A673 (cell line): ENCODE data around the gene LDHD. TPM values are rescaled to one million over a fixed set of nuclear protein-coding genes. Genes with fewer than 3 reads are reported as not detected.

Experiments
- BruUV-seq: library from RNA; stranded (reverse); fragments of 400-500 nt; replicated peaks from 2 replicates; lab custom pipeline; 2021; lab: Mats Ljungman, UMichigan
- CTCF ChIA-PET: fragments of 300-600 bp; sonication (Branson Sonifier 250); formaldehyde crosslinking; loops from one replicate; lab custom pipeline; 2022; ENCODE audit warnings: antibody characterized with exemption; lab: Charles Lee
- POLR2A ChIA-PET: fragments of 300-600 bp; sonication (Branson Sonifier 250); formaldehyde crosslinking; loops from one replicate; lab custom pipeline; 2022; ENCODE audit warnings: antibody characterized with exemption; ENCODE audit not compliant: low non-redundant PET; lab: Charles Lee
- DNase-seq: peaks from one replicate; pipeline ENCODE4 v3.0.0-alpha.2; 2015; ENCODE audit warnings: low spot score
- H3K27ac ChIP-seq: fragments of 200-600 bp; sonication (generic); 2 replicates; pipeline ENCODE4 v1.5.1; 2016; ENCODE audit warnings: mixed run types, low read depth, mild to moderate bottlenecking, mixed read lengths, antibody characterized with exemption, low read length; ENCODE audit not compliant: poor library complexity, severe bottlenecking
- H3K27me3 ChIP-seq: fragments of 200-600 bp; sonication (generic); replicated peaks from 2 replicates; pipeline ENCODE4 v1.6.1; 2017; ENCODE audit warnings: mixed run types, low read depth, mild to moderate bottlenecking, mixed read lengths, antibody characterized with exemption, low read length; ENCODE audit not compliant: insufficient read depth, poor library complexity
- H3K36me3 ChIP-seq: fragments of 200-600 bp; sonication (generic); 2 replicates; pipeline ENCODE4 v1.6.1; 2016; ENCODE audit warnings: mixed run types, mild to moderate bottlenecking, mixed read lengths, antibody characterized with exemption, low read length; ENCODE audit not compliant: insufficient read depth, poor library complexity, severe bottlenecking
- H3K4me1 ChIP-seq: fragments of 200-600 bp; sonication (generic); 2 replicates; pipeline ENCODE4 v1.6.1; 2017; ENCODE audit warnings: mixed run types, mild to moderate bottlenecking, mixed read lengths, antibody characterized with exemption, low read length; ENCODE audit not compliant: insufficient read depth, poor library complexity, severe bottlenecking
- H3K4me3 ChIP-seq: fragments of 200-600 bp; sonication (generic); 2 replicates; pipeline ENCODE4 v1.5.1; 2016; ENCODE audit warnings: low read depth, mixed run types, mild to moderate bottlenecking, mixed read lengths, low read length; ENCODE audit not compliant: poor library complexity, severe bottlenecking
- H3K9me3 ChIP-seq: fragments of 200-600 bp; sonication (generic); 2 replicates; pipeline ENCODE4 v1.6.1; 2016; ENCODE audit warnings: mixed run types, low read depth, mild to moderate bottlenecking, mixed read lengths, antibody characterized with exemption, low read length; ENCODE audit not compliant: poor library complexity, severe bottlenecking
- EZH2 ChIP-seq: fragments of 200-600 bp; sonication (generic); IDR thresholded peaks from 2 replicates; pipeline ENCODE4 v1.6.1; 2017; ENCODE audit warnings: borderline replicate concordance, low read depth, mild to moderate bottlenecking, mixed read lengths, antibody characterized with exemption, low read length; ENCODE audit not compliant: poor library complexity, severe bottlenecking
- intact Hi-C: fragments of 100-400 bp; cut with micrococcal nuclease; formaldehyde crosslinking; loops from one replicate; pipeline ENCODE4 v1.10.0; 2022; ENCODE audit not compliant: unreplicated experiment
- total RNA-seq: library from RNA; stranded (reverse); gene quantifications from 2 replicates; pipeline ENCODE4 v1.2.3, GENCODE V29; 2021
- TF ChIP-seq, protein P1 (sequence below): fragments of 300-800, 200-600 bp; sonication (generic); conservative IDR thresholded peaks from 2 replicates; pipeline ENCODE4 v1.5.1; 2017; ENCODE audit warnings: low read depth, mild to moderate bottlenecking, antibody characterized with exemption, low read length, moderate library complexity, mixed read lengths

Gene LDHD
- total RNA-seq, 1 experiment from 2014 or later: not detected

DNA sequence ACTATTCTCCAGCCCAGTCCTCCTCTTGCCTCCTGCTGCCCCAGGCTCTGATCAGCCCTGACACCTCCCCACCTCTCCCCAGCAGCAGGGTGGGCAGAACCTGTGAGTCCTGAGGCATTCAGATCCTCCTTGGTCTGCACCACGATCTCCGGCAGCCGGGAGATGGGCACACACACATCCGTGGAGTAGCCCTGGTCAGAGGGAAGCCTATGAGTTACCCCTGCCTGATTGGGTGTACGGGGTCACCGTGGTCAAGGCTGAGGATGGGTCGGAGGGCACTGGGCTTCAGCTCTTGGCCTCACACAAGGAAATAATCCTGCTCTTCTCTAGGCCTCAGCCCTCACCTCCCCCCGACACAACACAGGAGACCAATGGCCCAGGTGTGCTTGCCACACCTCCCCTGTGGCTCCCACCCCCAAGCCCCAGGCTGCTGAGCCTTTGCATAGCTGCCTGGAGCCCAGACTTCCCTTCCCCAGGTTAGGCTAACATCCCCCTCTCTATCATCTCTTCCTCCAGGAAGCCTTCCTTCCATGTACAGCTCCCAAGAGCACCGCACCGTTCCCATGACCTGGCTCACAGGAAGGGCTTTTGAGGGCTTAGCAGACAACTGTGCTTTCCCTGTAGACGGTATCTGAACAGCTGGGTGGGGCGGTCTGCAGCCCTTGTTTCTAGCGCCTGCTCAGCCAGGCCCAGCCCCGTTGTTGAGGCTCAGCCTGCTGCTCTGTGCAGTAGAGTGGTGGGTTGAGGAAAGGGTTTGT is 3.7 kb downstream of the LDHD start:
- intact Hi-C loops: loop anchor here (5.0 to 10.0 kb wide), 2 partner anchors 248 to 301 kb away; no protein-coding TSS in a partner anchor
- H3K27ac ChIP-seq: no peak overlapping the region
- peaks cover 36% of the 10 kb centered on the region for H3K4me1 ChIP-seq
- no peak overlapping the region for H3K4me3 ChIP-seq
- no peaks in the 10 kb centered on the region for H3K36me3 ChIP-seq
- no peak for DNase-seq
- no TSS peak for BruUV-seq
- CTCF ChIA-PET: no interaction called here
- no peaks in the 10 kb centered on the region for H3K9me3 ChIP-seq
- TF ChIP-seq, protein P1, sequence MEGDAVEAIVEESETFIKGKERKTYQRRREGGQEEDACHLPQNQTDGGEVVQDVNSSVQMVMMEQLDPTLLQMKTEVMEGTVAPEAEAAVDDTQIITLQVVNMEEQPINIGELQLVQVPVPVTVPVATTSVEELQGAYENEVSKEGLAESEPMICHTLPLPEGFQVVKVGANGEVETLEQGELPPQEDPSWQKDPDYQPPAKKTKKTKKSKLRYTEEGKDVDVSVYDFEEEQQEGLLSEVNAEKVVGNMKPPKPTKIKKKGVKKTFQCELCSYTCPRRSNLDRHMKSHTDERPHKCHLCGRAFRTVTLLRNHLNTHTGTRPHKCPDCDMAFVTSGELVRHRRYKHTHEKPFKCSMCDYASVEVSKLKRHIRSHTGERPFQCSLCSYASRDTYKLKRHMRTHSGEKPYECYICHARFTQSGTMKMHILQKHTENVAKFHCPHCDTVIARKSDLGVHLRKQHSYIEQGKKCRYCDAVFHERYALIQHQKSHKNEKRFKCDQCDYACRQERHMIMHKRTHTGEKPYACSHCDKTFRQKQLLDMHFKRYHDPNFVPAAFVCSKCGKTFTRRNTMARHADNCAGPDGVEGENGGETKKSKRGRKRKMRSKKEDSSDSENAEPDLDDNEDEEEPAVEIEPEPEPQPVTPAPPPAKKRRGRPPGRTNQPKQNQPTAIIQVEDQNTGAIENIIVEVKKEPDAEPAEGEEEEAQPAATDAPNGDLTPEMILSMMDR: no peak
- no peak for TF ChIP-seq EZH2
- POLR2A ChIA-PET: no interaction called here
- H3K27me3 ChIP-seq: no peaks in the 10 kb centered on the region

DNA sequence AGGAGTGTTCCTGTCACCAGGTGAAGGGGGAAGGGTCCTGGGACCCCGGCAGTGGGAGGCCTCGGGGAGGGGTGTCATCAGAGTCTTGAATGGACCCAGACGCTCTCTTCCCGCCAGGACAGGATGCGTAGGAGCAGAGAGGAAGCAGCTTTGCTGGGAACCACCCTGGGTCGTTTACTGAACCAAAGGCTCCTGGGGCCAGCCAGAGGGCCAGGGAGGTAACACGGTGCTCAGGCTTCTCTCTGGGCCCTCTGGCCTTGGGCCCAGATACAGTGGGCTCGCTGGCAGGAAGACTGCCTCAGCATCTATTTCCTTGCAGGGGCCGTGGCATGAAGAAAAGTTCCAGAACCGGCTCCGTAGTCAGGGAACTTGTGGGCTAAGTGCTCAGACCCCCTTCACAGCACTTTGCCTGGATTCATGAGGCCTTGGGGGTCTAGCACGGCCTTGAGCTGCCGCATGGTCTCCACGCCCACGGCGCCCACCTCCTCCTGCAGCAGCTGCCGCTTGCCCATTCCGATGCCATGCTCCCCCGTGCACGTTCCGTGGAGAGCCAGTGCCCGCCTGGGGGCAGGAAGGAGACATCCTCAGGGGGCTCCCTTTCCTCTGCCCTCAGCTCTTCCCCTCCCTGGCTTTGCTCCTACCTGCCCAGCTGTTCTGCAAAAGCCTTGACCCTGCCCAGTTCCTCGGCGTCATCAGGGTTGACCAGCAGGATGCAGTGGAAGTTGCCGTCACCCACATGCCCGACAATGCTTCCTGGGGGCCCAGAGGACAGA is 4.4 kb downstream of the LDHD start:
- Histone ChIP-seq H3K9me3 (no peaks in the 10 kb centered on the region), H3K27me3 (no peaks in the 10 kb centered on the region), H3K4me3 (no peak overlapping the region), H3K36me3 (no peaks in the 10 kb centered on the region), H3K27ac (no peak overlapping the region), H3K4me1 (peaks cover 43% of the 10 kb centered on the region)
- TF ChIP-seq, protein P1: no peak
- no peak for TF ChIP-seq EZH2
- POLR2A ChIA-PET: no interaction called here
- intact Hi-C loops: loop anchor here (1.0 to 10.0 kb wide), 4 partner anchors 114 to 403 kb away; no protein-coding TSS in a partner anchor
- BruUV-seq: no TSS peak
- CTCF ChIA-PET: interaction anchor here (1.1 to 2.3 kb wide), 4 partner anchors 101 to 251 kb away, joined by 3 to 34 read pairs (median 6); partner anchors contain the start of gene ZNRF1
- DNase-seq: no peak

DNA sequence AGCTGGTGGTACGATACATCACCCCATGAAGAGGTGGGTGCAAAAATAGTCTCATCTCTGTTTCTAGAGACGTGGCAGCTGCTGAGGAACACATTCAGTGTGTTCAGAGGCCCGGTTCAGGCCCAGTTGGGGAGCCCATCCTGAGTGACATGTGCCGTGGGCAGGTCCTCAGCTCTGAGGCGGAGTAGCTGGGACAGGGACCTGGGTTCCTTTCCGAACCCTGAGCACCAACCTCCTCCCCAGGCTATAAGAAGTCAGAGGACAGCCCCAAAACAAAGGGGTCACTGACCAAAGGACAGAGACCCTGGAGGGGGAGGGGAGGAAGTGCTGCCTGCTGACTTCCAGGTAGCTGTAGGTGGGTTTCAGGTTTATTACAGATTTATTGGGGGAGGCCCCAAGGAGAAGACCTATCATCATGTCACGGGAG is 5.1 kb downstream of the LDHD start:
- H3K9me3 ChIP-seq: no peaks in the 10 kb centered on the region
- TF ChIP-seq, protein P1: no peak
- no peak overlapping the region for H3K27ac ChIP-seq
- DNase-seq: no peak
- no peaks in the 10 kb centered on the region for H3K36me3 ChIP-seq
- H3K4me1 ChIP-seq: peaks cover 44% of the 10 kb centered on the region
- intact Hi-C loops: loop anchor here (1.0 to 10.0 kb wide), 4 partner anchors 113 to 403 kb away; no protein-coding TSS in a partner anchor
- H3K4me3 ChIP-seq: no peak overlapping the region
- ChIA-PET POLR2A (no interaction called here), CTCF (interaction anchor here (0.7 to 2.3 kb wide), 9 partner anchors 16 to 403 kb away, joined by 3 to 34 read pairs (median 4); partner anchors contain the start of gene ZNRF1)
- H3K27me3 ChIP-seq: no peaks in the 10 kb centered on the region
- no TSS peak for BruUV-seq
